ENCODE measurements around the gene SAMD10.

- TF ChIP-seq ZBTB8A (tag by site-specific recombination; IDR thresholded peaks at IDR 0.05) (no peak), PBX3 (CRISPR knock-in tag; IDR thresholded peaks at IDR 0.05) (no peak), ZNF24 (tag by site-specific recombination; IDR thresholded peaks at IDR 0.05) (no peak), ZNF274 (IDR thresholded peaks at IDR 0.05; ENCODE audit: low read length) (no peak), ZNF274 (tag by site-specific recombination; IDR thresholded peaks at IDR 0.05; ENCODE audit: borderline replicate concordance) (no peak), ZNF266 (tag by site-specific recombination; IDR thresholded peaks at IDR 0.05; ENCODE audit: low read depth) (no peak), CTCF (tag by site-specific recombination; IDR thresholded peaks at IDR 0.05) (no peak), ZNF529 (tag by site-specific recombination; IDR thresholded peaks at IDR 0.05; ENCODE audit: insufficient replicate concordance) (no peak), TRIM28 (IDR thresholded peaks at IDR 0.05; ENCODE audit: borderline replicate concordance, low read length) (no peak), REST (tag by site-specific recombination; IDR thresholded peaks at IDR 0.05) (no peak), ZNF174 (tag by site-specific recombination; IDR thresholded peaks at IDR 0.05) (no peak), ZNF48 (tag by site-specific recombination; IDR thresholded peaks at IDR 0.05) (no peak)
- TF ChIP-seq, protein P1, sequence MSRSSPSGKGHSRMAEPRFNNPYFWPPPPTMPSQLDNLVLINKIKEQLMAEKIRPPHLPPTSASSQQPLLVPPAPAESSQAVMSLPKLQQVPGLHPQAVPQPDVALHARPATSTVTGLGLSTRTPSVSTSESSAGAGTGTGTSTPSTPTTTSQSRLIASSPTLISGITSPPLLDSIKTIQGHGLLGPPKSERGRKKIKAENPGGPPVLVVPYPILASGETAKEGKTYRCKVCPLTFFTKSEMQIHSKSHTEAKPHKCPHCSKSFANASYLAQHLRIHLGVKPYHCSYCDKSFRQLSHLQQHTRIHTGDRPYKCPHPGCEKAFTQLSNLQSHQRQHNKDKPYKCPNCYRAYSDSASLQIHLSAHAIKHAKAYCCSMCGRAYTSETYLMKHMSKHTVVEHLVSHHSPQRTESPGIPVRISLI (tag by site-specific recombination; IDR thresholded peaks at IDR 0.05), result no peak
Measured at GRCh38 chr20:63939061-63939935, 40.1 kb downstream of the SAMD10 start.
